Gastroesophageal sphincter (tissue), 3 donors: ENCODE measurements around the gene YWHAQ.

Experiments used
- CTCF ChIP-seq, 4 experiments: fragments of 200-600 bp in 2 of 4; fragments of 450-650 bp in 2 of 4; sonication (generic) in 1 of 4; IDR thresholded peaks; one replicate each; pipeline ENCODE4 v1.5.1; 2017 to 2019; ENCODE audit warnings: antibody characterized with exemption in 4 of 4, mild to moderate bottlenecking in 2 of 4, moderate library complexity in 2 of 4
- EP300 ChIP-seq: sonication (generic); formaldehyde crosslinking; IDR thresholded peaks from one replicate; pipeline ENCODE4 v1.6.1; 2017; ENCODE audit warnings: antibody characterized with exemption, mild to moderate bottlenecking
- POLR2A ChIP-seq, 2 donors: fragments of 450-650 bp; IDR thresholded peaks; one replicate each; pipeline ENCODE4 v1.6.1; 2017; ENCODE audit warnings: antibody characterized with exemption in 2 of 2, mild to moderate bottlenecking in 2 of 2, moderate library complexity in 1 of 2
- POLR2AphosphoS5 ChIP-seq: sonication (generic); formaldehyde crosslinking; IDR thresholded peaks from one replicate; pipeline ENCODE4 v1.6.1; 2017; ENCODE audit warnings: antibody characterized with exemption

- no peak for TF ChIP-seq CTCF (IDR thresholded peaks at IDR 0.05)
- no peak for TF ChIP-seq POLR2AphosphoS5
- no peak for TF ChIP-seq POLR2A (IDR thresholded peaks at IDR 0.05)
- TF ChIP-seq EP300 = no peak
Measured at GRCh38 chr2:9661261-9661660, 30.5 kb upstream of the YWHAQ start.
